Measurements from ENCODE around the gene DIPK2A.

The DIPK2A gene, protein sequence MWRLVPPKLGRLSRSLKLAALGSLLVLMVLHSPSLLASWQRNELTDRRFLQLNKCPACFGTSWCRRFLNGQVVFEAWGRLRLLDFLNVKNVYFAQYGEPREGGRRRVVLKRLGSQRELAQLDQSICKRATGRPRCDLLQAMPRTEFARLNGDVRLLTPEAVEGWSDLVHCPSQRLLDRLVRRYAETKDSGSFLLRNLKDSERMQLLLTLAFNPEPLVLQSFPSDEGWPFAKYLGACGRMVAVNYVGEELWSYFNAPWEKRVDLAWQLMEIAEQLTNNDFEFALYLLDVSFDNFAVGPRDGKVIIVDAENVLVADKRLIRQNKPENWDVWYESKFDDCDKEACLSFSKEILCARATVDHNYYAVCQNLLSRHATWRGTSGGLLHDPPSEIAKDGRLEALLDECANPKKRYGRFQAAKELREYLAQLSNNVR

DNA sequence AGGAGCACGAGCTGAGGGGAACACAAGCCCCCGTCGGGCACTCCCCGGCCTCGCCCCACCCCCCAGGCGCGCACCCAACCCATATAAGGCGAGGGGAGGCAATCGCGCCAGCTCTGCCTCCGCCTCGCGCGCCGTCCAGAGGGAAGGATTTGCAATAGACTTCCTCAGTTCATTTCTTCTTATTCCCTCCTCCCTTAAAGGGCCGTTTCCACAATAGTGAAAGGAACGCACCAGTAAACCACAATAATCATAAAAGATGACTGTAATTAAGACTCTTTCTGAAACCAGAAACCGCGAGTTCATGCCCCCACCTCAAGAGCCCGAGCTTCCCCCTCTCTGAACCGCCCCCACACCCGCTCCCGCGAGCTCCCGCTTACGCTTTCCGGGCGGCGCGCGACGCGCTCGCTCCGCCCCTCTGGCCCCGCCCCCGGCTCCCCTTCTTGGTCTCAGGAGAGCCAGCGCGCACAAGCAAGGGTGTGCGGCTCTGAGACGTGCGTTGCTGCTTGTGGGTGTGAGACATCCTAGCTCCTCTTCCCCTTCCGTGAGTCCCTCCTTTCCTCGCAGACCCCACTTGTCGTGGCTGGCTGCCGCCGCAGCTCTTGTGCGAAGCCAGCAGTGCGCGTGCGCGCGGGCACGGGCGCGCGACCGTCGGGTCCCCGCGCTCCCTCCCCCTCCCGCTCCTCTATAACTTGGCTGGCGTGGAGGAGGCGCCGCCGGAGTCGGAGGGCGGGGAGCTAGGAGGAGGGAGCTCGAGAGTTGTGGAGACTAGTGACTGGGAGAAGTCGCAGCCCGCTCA lies at the start of gene DIPK2A:
TSS of gene DIPK2A (plus strand) at position 465 of the 796 bp plus-strand sequence. CDS start 510 bp downstream, outside the sequence.
- peak; percentile 88 to 89 for DNase-seq (ENCODE audit: low read depth in 2 of 2, low spot score in 1 of 2)

DNA sequence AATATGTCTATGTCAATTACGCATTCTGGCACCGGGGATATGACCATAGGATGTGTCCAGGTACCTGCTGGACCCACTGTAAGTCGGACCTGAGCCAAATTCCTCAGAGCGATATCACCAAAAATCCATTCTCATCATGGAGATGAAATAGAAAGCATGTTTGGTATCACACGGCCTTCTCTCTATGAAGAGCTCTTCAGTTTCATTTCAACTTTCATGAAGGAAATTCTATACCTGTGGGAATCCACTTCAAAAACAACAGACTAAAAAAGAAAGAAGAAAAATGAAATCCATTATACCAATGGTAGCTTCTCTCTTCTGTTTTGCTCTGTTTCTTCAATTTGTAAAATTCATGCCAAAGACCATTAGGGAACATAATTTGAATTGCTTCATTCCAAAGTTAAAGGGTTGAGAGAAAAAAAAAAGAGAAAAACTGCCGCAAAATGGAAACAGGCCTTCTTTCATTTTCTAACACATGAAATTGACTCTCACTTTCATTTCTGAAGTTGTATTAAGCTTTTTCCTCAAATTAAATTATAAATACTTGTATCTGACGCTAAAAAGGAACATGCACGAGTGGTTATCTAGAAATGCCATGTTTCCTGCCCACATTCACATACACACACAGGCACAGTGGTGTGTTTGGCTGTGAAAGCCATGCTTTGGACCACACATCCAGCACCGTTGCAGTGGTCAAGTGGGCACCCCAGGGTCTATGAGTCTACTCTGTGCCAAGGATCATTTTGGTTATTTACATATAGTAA lies 46.9 kb upstream of the DIPK2A start:
- no peak for DNase-seq (ENCODE audit: low read depth in 2 of 2, low spot score in 1 of 2)

DNA sequence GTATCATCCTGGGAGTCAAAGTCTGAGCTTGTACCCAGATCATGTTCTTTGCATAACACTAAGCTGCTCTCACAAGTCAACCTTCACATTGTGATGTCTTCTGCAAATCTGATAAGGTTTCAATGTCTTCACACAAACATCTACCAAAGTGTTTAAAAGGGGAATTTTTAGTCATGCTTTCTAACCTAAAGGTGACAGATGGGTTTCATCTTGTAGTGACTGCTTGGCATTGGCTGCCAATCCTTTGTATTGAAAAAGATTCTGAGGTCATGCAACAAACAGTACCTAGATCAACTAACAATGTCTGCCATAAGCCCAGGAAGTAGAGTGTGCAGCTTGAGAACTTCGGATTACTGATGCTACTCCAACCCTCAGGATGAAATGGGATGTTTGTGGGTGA lies 43.6 kb upstream of the DIPK2A start:
- DNase-seq (ENCODE audit: low read depth in 2 of 2, low spot score in 1 of 2), result no peak

DNA sequence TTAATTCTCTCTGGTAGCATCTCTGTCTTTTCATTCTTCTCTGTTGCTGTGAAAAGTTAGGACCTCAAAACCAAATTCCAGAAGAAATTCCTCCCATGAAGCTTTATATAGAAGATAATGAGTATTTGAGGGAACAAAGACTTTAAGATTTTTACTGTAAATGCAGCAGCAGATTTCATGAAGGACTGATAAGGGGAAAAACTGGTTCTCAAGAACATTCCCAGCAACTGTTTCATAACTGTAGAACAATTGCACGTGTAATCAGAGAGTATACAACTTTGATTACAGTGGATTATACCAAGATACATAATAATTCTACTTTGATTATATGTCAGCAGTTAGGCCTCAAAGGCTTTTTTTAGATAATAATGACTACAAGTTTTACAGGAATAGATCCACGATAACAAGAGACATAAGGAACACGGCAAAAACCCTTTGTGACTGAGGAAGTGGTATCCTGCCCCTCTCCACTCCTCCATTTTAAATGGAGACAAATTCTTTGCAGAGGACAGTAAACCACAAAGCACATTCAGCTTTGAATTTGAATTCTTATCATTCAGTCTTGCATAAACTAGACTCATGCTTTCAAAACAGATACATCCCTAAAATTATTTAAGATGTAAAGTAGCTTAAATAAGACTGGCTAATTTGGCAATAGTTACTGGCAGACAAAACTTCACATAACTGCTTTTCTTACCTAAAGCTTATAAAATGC lies 42.9 kb upstream of the DIPK2A start:
- DNase-seq (ENCODE audit: low read depth in 2 of 2, low spot score in 1 of 2), result no peak

DNA sequence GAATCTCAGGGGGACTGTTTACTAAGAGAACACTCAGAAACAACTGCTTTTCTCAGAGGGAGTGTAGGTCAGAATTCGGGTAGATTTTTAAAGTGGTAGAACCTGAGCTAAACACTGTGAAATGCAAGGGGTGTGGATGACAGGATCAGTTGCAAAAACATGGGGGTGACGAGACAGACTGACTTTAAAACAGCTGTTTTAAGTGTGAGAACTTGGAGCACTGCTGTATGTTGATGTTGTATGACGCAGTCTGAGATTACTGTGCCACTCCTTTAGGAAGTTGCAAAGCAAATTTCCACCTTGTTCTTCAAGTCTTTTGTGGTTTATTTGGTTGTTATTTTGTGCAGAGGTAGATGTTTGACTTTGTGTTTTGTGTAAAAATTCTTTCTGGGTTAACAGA lies 36.8 kb upstream of the DIPK2A start:
- no peak for DNase-seq (ENCODE audit: low read depth in 2 of 2, low spot score in 1 of 2)

DNA sequence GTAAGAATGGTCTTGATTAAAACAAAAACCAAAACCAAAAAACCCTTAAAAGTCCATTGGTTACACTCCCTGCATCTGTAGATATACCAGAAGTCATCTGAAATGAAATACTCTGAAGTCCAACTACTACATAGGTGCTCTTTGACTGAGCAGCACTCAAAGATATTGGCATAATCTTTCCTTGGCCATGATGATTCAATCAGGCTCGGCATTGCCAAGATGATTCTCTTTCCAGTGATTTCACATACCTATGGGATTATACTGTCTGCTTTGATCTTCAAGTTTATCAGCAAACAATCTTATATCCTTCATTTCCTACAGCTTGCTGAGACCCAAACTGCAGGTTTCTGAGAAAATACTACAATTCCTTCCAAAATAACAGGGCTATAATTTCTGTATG lies 35.9 kb upstream of the DIPK2A start:
- DNase-seq (ENCODE audit: low read depth in 2 of 2, low spot score in 1 of 2), result no peak

DNA sequence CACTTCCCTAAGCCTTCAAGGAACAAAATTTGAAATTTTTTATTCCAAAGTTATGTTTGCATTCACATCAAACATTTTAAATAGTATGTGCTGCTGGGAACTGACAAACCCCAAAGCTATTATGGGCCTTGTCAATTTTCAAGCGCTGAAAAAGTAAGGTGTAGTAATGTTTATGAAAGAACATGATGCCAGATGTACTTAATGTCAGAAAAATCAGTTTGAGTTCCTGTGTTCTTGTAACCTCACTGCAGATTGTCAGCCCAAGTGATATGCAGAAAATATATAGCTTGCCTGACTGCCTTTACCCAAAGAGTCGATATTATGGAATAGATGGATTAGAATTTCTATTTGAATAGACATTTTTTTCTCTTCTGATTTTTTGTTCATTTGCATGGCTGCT lies 20.8 kb upstream of the DIPK2A start:
- DNase-seq (ENCODE audit: low read depth in 2 of 2, low spot score in 1 of 2), result no peak

DNA sequence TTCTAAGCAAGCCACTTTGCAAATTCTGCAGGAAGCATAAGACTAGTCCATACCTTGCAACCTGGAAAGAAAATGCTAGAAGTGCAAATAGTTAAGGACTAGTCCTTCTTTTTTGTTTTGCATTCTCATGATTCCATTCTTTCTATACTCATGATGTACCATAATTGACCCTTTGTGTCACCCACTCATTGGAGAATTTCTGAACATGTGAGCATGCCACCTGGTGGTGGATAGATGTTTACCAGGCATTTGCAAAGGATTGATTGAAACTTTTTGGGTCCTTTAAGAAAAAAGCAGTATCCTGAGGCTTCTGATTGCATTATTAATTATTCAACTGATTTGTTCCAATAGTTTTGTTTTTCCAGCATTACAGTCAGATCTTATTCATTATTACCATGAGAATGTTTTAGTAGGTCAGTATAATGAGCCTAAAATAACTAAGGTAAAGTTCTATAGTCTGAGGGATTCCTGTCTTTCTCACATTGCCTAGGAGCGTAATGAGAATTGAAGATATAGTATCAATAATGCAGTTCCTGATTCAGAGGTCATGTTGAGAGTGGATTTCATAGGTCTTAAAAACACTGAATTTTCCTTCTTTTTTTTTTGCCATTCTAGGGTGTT lies 20.2 kb upstream of the DIPK2A start:
- DNase-seq (ENCODE audit: low read depth in 2 of 2, low spot score in 1 of 2), result no peak

DNA sequence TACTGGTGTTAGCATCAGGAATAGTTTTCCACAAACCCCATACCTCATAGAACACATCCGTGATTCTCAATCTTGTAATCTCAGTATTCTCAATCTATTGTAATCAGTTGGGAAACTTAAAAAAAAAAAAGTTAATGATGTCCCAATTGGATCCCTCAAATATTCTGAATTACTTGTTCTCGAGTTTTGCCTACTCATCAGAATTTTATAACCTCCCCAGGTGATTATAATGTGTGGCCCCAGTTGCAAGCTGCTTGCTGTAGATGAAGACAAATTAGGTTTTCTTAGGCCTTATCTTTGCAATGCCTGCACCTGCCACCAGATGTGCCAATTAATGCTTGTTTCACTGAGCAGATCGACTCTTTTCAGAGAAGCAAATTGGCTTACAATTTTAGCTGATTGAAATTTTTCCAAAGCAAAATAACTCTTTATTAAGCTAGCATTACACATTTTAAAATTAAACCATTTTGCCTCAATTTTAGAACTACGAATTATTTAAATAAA lies 19.0 kb upstream of the DIPK2A start:
- DNase-seq (ENCODE audit: low read depth in 2 of 2, low spot score in 1 of 2), result no peak

DNA sequence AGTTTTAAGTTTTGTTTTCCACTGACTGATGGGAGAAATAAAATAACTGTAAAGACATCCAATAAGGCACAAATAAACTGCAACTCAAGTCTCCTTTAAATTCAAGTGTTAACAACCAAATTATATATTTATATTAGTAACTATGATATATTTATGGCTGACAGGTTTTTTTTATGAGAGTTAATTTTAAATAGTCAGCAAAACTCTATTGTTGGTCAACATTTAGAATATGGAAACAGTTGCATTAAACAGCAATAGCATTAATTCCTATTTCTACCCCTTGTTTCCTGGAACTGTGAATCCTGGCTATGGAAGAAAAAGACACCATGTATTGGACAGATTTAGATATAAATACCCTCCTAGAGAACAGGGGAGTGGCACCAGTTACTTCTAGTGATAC lies 16.5 kb upstream of the DIPK2A start:
- DNase-seq (ENCODE audit: low read depth in 2 of 2, low spot score in 1 of 2), result no peak

DNA sequence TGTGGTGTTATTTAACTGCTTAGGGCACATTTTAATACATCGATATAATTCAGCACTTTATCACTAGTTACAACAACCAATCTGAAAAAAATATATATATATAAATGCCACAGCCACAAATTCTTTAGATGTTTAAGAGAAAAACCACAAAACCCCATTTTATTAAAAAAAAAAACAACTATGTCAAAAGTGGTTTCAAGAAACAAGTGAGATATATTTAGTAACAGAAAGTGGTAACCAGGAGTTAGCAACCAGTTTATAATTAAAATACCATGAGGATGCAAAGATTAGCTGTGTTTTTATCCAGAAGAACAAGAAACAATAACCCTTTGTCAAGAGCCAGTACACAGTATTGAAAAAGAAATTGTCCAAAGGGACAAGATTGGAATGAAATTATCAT lies 14.8 kb upstream of the DIPK2A start:
- DNase-seq (ENCODE audit: low read depth in 2 of 2, low spot score in 1 of 2), result no peak

DNA sequence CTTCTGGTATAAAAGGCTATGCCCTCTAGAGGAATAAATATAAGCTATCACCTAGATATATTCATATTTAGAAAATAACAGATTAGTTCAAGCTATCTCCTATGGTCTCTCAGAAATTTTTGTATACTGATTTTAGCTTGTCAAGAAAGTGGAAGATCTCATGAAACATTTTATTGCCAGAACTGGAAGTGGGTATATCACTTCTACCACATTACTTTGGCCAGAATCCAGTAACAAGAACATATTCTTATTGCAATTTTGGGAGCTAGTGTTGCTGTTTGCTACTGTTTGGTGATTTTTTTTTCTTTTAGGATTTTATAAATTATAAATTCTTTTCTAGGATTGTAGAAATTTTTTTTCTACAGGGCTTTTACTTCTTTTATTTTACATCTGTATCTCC lies 14.2 kb upstream of the DIPK2A start:
- no peak for DNase-seq (ENCODE audit: low read depth in 2 of 2, low spot score in 1 of 2)

DNA sequence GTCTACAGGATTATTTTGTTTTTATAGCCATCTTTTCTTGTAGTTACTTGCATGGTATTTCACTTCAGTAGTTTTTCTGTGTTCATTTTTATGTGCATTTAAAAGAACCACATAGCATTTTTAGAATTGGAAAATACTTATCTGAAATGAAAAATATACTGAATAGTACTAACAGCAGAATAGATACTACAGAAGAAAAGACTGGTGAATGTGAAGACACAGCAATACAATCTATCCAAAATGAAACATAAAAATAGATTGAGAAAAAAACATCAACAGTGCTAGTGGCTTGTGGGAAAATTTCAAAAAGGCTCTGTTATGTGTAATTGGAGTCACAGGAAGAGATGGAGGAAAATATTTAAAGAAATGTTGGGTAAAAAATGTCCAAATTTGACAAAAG lies 12.7 kb upstream of the DIPK2A start:
- DNase-seq (ENCODE audit: low read depth in 2 of 2, low spot score in 1 of 2), result no peak

DNA sequence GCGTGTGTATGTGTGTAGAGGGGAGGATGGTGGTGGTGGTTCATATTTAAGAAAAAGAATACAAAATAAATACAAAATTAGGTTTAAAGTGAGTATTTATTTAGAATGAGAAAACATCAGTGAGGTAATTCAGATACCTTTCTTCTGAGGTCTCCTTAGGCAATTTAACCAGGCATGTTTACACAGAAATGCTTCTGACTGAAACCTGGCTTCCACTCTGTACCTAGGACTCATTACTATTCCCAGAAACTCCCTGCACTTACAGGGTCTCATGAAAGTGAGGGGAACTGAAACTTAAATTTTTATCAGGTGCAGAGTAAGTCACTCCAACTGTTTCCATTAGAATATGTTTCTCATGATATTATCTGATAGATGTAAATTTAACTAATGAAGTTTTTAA lies 10.3 kb upstream of the DIPK2A start:
- DNase-seq (ENCODE audit: low read depth in 2 of 2, low spot score in 1 of 2), result no peak

DNA sequence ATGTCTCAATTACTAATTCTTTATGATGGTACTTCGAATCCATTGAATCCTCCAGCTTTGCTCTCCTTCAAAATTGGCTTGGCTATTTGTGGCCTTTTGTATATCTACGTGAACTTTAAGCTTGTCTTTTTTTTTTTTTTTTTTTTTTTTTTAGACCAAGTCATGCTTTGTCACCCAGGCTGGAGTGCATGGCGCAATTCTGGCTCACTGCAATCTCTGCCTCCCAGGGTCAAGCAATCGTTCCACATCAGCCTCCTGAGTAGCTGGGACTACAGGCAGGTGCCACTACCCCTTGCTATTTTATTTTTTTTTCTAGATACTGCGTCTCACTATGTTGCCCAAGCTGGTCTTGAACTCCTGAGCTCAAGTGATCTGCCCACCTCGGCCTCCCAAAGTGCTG lies 7.7 kb upstream of the DIPK2A start:
- DNase-seq (ENCODE audit: low read depth in 2 of 2, low spot score in 1 of 2), result no peak

DNA sequence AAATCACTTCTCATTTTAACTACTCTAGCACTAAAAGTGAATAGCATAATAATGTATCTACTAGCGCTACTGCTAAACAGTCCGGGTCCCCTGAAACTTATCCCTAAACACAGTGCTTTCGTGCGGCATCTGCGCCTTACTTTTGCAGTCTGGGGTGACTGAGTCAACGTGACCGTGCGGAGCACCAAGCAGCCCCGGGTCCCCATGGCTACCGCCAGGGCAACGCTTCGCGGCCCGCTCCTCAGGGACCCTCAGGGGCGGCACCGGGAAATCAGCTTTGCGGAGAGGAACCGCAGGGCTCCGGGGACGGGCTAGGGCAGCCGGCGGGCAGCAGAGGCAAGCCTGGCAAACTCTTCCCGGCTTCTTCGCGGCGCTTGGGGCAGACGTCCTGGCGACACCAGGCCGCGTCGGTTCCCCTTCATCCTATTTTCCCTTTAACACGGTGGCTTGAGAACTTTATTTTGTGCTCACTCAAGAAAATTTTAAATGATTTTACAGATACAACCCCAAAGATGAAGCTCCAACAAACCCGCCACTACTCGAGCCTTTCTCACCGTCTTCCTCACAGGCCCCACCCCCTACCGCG lies 757 bp upstream of the DIPK2A start:
- peak; percentile 17 to 29 for DNase-seq (ENCODE audit: low read depth in 2 of 2, low spot score in 1 of 2)

DNA sequence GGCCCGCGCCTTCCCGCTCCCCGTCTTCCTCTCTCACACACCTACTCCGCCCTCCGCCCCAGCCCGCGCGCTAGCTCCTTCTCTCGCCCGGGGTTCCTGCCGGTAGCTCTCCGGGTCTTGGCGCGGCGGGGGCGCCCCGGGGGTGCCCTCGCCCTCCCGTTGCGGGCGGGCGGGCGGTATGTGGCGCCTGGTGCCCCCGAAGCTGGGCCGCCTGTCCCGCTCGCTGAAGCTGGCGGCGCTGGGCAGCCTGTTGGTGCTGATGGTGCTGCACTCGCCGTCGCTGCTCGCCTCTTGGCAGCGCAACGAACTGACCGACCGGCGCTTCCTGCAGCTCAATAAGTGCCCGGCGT lies 507 bp downstream of the DIPK2A start:
- DNase-seq (ENCODE audit: low read depth in 2 of 2, low spot score in 1 of 2), result no peak

DNA sequence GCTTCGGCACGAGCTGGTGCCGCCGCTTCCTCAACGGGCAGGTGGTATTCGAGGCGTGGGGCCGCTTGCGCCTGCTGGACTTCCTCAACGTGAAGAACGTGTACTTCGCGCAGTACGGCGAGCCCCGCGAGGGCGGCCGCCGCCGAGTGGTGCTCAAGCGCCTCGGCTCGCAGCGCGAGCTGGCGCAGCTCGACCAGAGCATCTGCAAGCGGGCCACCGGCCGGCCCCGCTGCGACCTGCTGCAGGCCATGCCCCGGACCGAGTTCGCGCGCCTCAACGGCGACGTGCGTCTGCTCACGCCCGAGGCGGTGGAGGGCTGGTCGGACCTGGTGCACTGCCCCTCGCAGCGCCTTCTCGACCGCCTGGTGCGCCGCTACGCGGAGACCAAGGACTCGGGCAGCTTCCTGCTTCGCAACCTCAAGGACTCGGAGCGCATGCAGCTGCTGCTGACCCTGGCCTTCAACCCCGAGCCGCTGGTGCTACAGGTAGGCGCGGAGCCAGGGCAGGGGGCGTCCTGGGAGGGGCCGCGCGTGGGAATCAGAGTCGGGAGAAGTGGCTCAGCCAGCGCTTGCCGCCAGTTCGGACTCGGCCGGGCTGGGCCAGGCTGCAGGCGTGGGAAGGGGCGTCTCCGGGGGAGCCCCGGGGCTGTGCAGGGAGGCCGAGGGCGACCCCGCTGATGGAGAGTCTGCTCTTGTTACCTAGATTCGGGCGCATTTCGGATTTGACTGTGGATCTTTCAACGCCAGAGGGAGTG lies 1.1 kb downstream of the DIPK2A start:
- DNase-seq (ENCODE audit: low read depth in 2 of 2, low spot score in 1 of 2), result peak; percentile 18 to 21

DNA sequence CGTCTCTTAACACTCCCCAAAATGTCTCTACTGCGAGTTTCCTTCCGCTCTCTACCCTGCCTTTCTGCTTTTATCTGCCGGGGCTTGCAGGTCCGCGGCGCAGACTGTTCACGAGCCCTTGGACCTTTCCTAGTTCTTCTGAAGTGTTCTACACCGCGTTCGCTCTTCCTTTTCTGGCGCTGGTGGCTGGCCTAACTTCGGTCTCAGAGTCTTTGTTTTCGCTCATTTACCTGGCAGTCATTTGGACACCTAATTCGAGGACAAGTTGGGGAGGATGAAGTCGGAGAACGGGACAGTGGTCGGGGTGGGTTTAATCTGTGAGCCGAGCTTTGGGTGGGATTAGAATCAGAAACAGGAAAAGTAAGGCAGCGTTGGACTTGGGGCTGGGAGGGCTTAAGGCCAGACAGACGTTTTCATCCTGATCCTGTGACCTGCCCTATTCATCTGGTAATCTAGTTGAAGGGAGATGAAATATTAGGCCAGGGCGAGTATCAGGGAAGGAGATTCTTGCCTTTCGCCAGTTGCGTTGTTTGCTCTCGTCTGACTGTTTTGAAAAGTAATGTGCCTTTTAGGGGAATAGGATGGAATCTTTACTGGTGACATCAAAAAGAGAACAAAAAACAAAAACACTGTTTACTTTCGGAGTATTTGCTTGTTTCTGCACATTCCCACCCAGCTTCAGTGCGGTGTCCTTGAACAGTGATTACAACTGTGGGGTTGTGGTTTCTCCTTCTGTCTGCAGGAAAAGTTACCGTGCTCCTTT lies 1.8 kb downstream of the DIPK2A start:
- DNase-seq (ENCODE audit: low read depth in 2 of 2, low spot score in 1 of 2), result peak in 1 of 2 donors; percentile 18

Measured in stimulated activated CD8-positive, alpha-beta memory T cell treated with anti-CD3 and anti-CD28 coated beads, Interleukin-4, amount 100 ng/mL, for 4 hours (primary cell).